ENCODE measurements around the gene PEX5L. TPM values are rescaled to one million over a fixed set of nuclear protein-coding genes. Genes with fewer than 3 reads are reported as not detected.

The PEX5L gene
- total RNA-seq, 1 donor from 2014 or later = not detected

GRCh38 chr3:179927191-179927590 is 109.5 kb downstream of the PEX5L start:
- Mint-ChIP-seq H3K27ac (no peak overlapping the region), H3K36me3 (ENCODE audit: low read depth) (no peaks in the 10 kb centered on the region), H3K4me1 (no peaks in the 10 kb centered on the region), H3K27me3 (peaks cover 12% of the 10 kb centered on the region), H3K4me3 (no peak overlapping the region), H3K9me3 (no peaks in the 10 kb centered on the region)
- intact Hi-C loops (cut with micrococcal nuclease) = no loop called here
- ChIA-PET POLR2A (no interaction called here), CTCF (no interaction called here)
- no peak for ATAC-seq (ENCODE audit: low read depth)
- TF ChIP-seq CTCF (IDR thresholded peaks at IDR 0.05) = no peak
- DNase-seq = no peak

DNA sequence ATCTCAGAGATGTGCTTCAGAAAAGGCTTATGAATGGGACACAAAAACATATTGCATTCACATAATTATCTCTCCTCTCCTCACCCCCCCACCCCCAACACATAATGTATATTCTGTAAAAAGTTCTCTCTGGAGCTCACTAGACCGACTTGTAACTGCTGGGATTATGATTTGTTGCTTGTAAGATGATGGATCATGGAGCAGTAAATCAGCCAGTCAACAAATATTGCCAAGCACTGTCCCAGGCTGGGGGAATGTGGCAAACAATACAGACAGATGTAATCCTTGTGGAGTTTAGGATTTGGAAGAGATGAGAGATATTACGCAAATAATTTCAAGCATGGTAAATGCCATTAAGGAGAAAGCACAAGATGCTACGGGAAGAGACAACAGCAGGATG is 114.8 kb downstream of the PEX5L start:
- H3K36me3 Mint-ChIP-seq (ENCODE audit: low read depth) = no peaks in the 10 kb centered on the region
- ChIA-PET CTCF (no interaction called here), POLR2A (no interaction called here)
- no peak for ATAC-seq (ENCODE audit: low read depth)
- peaks cover 17% of the 10 kb centered on the region for H3K27me3 Mint-ChIP-seq
- DNase-seq = no peak
- TF ChIP-seq CTCF (IDR thresholded peaks at IDR 0.05) = no peak
- H3K27ac Mint-ChIP-seq = no peak overlapping the region
- H3K4me1 Mint-ChIP-seq = no peaks in the 10 kb centered on the region
- H3K4me3 Mint-ChIP-seq = no peak overlapping the region
- intact Hi-C loops (cut with micrococcal nuclease) = no loop called here
- no peaks in the 10 kb centered on the region for H3K9me3 Mint-ChIP-seq

- no peak overlapping the region for H3K27ac Mint-ChIP-seq
- H3K27me3 Mint-ChIP-seq = peaks cover 15% of the 10 kb centered on the region
- CTCF ChIA-PET = no interaction called here
- TF ChIP-seq CTCF (IDR thresholded peaks at IDR 0.05) = no peak
- H3K4me3 Mint-ChIP-seq = no peak overlapping the region
- POLR2A ChIA-PET = no interaction called here
- intact Hi-C loops (cut with micrococcal nuclease) = no loop called here
- ATAC-seq (ENCODE audit: low read depth) (no peak), DNase-seq (no peak)
- H3K4me1 Mint-ChIP-seq = no peaks in the 10 kb centered on the region
- no peaks in the 10 kb centered on the region for H3K9me3 Mint-ChIP-seq
- H3K36me3 Mint-ChIP-seq (ENCODE audit: low read depth) = no peaks in the 10 kb centered on the region
These were observed 115.2 kb downstream of the PEX5L start for GRCh38 chr3:179921500-179921899.

GRCh38 chr3:179907784-179908482 is 128.8 kb downstream of the PEX5L start:
- no peaks in the 10 kb centered on the region for H3K4me1 Mint-ChIP-seq
- H3K9me3 Mint-ChIP-seq = no peaks in the 10 kb centered on the region
- DNase-seq = no peak
- TF ChIP-seq CTCF (IDR thresholded peaks at IDR 0.05) = no peak
- ChIA-PET CTCF (interaction anchor here (1.2 kb wide), 1 partner anchor 21 kb away, joined by 3 read pairs; no protein-coding TSS in a partner anchor), POLR2A (no interaction called here)
- H3K27ac Mint-ChIP-seq = no peak overlapping the region
- no peaks in the 10 kb centered on the region for H3K36me3 Mint-ChIP-seq (ENCODE audit: low read depth)
- H3K4me3 Mint-ChIP-seq = no peak overlapping the region
- peaks cover 4% of the 10 kb centered on the region for H3K27me3 Mint-ChIP-seq
- ATAC-seq (ENCODE audit: low read depth) = no peak
- intact Hi-C loops (cut with micrococcal nuclease) = no loop called here

GRCh38 chr3:179902061-179902460 is 134.7 kb downstream of the PEX5L start:
- CTCF ChIA-PET = no interaction called here

More at GRCh38 chr3:179902061-179902460, 134.7 kb downstream of the PEX5L start:
- Mint-ChIP-seq H3K36me3 (ENCODE audit: low read depth) (no peaks in the 10 kb centered on the region), H3K27me3 (peaks cover 9% of the 10 kb centered on the region), H3K4me1 (no peaks in the 10 kb centered on the region), H3K4me3 (no peak overlapping the region), H3K27ac (no peak overlapping the region), H3K9me3 (no peaks in the 10 kb centered on the region)
- no peak for TF ChIP-seq CTCF (IDR thresholded peaks at IDR 0.05)
- intact Hi-C loops (cut with micrococcal nuclease) = no loop called here
- POLR2A ChIA-PET = no interaction called here
- ATAC-seq (ENCODE audit: low read depth) = no peak
- DNase-seq = no peak
